Measurements from ENCODE around the gene CCDC85C. TPM values are rescaled to one million over a fixed set of nuclear protein-coding genes. Genes with fewer than 3 reads are reported as not detected.

The CCDC85C gene
- total RNA-seq, 1 donor from 2014 or later = 9.7 TPM

- no peak for DNase-seq
Measured at GRCh38 chr14:99471731-99472130, 132.3 kb downstream of the CCDC85C start.

GRCh38 chr14:99468836-99469592, 135.0 kb downstream of the CCDC85C start:
- no peak for DNase-seq

- no peak for DNase-seq
Measured at GRCh38 chr14:99468081-99468480, 135.9 kb downstream of the CCDC85C start.

- no peak for DNase-seq
Measured at GRCh38 chr14:99467336-99468078, 136.5 kb downstream of the CCDC85C start.

GRCh38 chr14:99466758-99467157, 137.2 kb downstream of the CCDC85C start:
- DNase-seq = no peak

- DNase-seq = no peak
Measured at GRCh38 chr14:99465288-99465687, 138.7 kb downstream of the CCDC85C start.

GRCh38 chr14:99463974-99464373, 140.0 kb downstream of the CCDC85C start:
- no peak for DNase-seq

GRCh38 chr14:99462210-99462609, 141.8 kb downstream of the CCDC85C start:
- no peak for DNase-seq

- no peak for DNase-seq
Measured at GRCh38 chr14:99461411-99462085, 142.5 kb downstream of the CCDC85C start.

GRCh38 chr14:99460793-99461192, 143.2 kb downstream of the CCDC85C start:
- no peak for DNase-seq

GRCh38 chr14:99459481-99460100, 144.4 kb downstream of the CCDC85C start:
- DNase-seq = no peak

GRCh38 chr14:99454246-99454645, 149.8 kb downstream of the CCDC85C start:
- no peak for DNase-seq

- DNase-seq = no peak
Measured at GRCh38 chr14:99452968-99453367, 151.0 kb downstream of the CCDC85C start.

- no peak for DNase-seq
Measured at GRCh38 chr14:99451234-99451633, 152.8 kb downstream of the CCDC85C start.

GRCh38 chr14:99450266-99450665, 153.7 kb downstream of the CCDC85C start:
- DNase-seq = peak; percentile 51

Small RNAs within 50 kb of the gene (small RNA-seq; reads per million reads assigned to genes)
- not detected for gene RF00019

Other genes with a start within 250 kb of the CCDC85C start
- 78.8 TPM for gene SETD3, start 123.3 kb downstream of the CCDC85C start, total RNA-seq
- 22.6 TPM for gene CCNK, start 122.8 kb downstream of the CCDC85C start, total RNA-seq
- 6.4 TPM for gene HHIPL1, start 40.9 kb upstream of the CCDC85C start, total RNA-seq
- gene CYP46A1, start 80.1 kb upstream of the CCDC85C start, total RNA-seq = 2.3 TPM
- gene EML1, start 189.2 kb upstream of the CCDC85C start, total RNA-seq = 137 TPM